Endothelial cell (in vitro differentiated cells): ENCODE results near the gene AQP3. TPM values are rescaled to one million over a fixed set of nuclear protein-coding genes. Genes with fewer than 3 reads are reported as not detected.

ENCODE experiments used
- DNase-seq: peaks from one replicate; pipeline ENCODE4 v3.0.0; 2021; ENCODE audit warnings: low spot score
- H3K27ac Mint-ChIP-seq: one replicate; pipeline ENCODE4 v1.8.0; 2021; ENCODE audit warnings: mixed read lengths, inconsistent platforms; ENCODE audit not compliant: unreplicated experiment
- H3K27me3 Mint-ChIP-seq: one replicate; pipeline ENCODE4 v1.8.0; 2021; ENCODE audit warnings: mild to moderate bottlenecking, moderate library complexity, mixed read lengths, inconsistent platforms; ENCODE audit not compliant: unreplicated experiment
- H3K36me3 Mint-ChIP-seq: one replicate; pipeline ENCODE4 v1.8.0; 2021; ENCODE audit warnings: mild to moderate bottlenecking, low read depth, mixed read lengths, inconsistent platforms; ENCODE audit not compliant: unreplicated experiment
- H3K4me1 Mint-ChIP-seq: one replicate; pipeline ENCODE4 v1.8.0; 2021; ENCODE audit warnings: mild to moderate bottlenecking, mixed read lengths, inconsistent platforms; ENCODE audit not compliant: unreplicated experiment
- H3K4me3 Mint-ChIP-seq: one replicate; pipeline ENCODE4 v1.8.0; 2021; ENCODE audit warnings: mild to moderate bottlenecking, mixed read lengths, inconsistent platforms; ENCODE audit not compliant: unreplicated experiment
- H3K9me3 Mint-ChIP-seq: one replicate; pipeline ENCODE4 v1.8.0; 2021; ENCODE audit warnings: mixed read lengths, inconsistent platforms; ENCODE audit not compliant: unreplicated experiment
- total RNA-seq: library from RNA; stranded (reverse); fragmentation: NEBNext Ultra II Directional; extraction: Animal tissue kit (Norgen Biotek cat#: 25700); gene quantifications from one replicate; pipeline ENCODE4 v1.2.1, GENCODE V29; 2021; ENCODE audit not compliant: unreplicated experiment
- TF ChIP-seq, protein P1 (sequence below): fragments of 200-600 bp; sonication (generic); IDR thresholded peaks from one replicate; pipeline ENCODE4 v1.5.0; 2021; ENCODE audit warnings: antibody characterized with exemption; ENCODE audit not compliant: unreplicated experiment

The AQP3 gene
- total RNA-seq, 1 donor from 2014 or later: 6.0 TPM

DNA sequence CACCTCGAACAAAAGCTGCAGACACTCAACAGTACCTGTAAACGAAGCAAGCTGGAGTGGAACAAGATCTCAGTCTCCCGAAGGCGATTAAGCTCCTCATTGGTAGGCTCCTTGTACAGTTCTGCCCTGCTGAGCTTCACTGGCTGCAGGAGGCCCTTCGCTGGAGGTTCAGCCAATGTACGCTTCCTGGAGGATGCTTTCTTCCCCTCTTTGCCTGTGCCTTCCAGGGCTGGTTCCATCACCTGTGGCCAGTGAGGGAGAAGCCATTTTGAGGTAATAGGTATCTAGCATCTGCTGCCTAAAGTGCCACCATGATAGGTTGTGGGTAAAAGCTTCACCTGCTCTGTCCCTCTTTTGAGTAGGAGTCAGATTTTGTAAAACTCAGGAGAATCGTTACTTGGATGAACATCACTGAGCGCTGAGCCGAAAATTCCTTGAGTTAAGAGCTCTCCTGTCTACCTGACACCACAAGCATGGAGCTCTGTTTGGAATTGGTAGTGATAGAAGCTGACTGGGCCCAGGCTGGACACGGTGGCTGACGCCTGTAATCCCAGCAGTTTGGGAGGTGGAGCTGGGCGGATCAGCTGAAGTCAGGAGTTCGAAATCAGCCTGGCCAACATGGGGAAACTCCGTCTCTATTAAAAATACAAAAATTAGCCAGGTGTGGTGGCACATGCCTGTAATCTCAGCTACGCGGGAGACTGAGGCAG is 24.9 kb upstream of the AQP3 start:
- Mint-ChIP-seq H3K4me3 (peak overlapping the region; percentile 59), H3K9me3 (no peaks in the 10 kb centered on the region), H3K27ac (no peak overlapping the region), H3K27me3 (peaks cover 11% of the 10 kb centered on the region), H3K36me3 (peaks cover 31% of the 10 kb centered on the region), H3K4me1 (peaks cover 13% of the 10 kb centered on the region)
- TF ChIP-seq, protein P1, sequence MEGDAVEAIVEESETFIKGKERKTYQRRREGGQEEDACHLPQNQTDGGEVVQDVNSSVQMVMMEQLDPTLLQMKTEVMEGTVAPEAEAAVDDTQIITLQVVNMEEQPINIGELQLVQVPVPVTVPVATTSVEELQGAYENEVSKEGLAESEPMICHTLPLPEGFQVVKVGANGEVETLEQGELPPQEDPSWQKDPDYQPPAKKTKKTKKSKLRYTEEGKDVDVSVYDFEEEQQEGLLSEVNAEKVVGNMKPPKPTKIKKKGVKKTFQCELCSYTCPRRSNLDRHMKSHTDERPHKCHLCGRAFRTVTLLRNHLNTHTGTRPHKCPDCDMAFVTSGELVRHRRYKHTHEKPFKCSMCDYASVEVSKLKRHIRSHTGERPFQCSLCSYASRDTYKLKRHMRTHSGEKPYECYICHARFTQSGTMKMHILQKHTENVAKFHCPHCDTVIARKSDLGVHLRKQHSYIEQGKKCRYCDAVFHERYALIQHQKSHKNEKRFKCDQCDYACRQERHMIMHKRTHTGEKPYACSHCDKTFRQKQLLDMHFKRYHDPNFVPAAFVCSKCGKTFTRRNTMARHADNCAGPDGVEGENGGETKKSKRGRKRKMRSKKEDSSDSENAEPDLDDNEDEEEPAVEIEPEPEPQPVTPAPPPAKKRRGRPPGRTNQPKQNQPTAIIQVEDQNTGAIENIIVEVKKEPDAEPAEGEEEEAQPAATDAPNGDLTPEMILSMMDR: no peak
- DNase-seq: no peak

DNA sequence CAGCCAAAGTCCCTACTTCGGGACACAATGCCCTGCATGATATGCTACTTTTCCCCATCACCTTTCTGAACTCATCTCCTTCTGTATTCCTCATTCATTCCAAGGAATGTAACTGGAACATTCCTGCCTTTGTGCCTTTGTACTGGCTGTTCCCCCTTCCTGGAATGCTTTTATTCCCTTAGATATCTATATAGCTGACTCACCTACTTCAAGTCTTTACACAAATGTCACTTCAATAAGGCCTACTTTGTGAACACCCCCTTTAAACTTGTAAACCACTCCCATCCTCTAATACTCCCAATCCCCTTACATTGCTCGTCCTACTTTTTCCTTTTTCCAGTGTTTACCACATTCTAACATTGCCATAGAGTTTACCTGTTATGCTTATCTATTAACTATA is 24.0 kb upstream of the AQP3 start:
- Mint-ChIP-seq H3K27ac (no peak overlapping the region), H3K4me3 (peak overlapping the region; percentile 52), H3K27me3 (peaks cover 9% of the 10 kb centered on the region), H3K9me3 (no peaks in the 10 kb centered on the region), H3K36me3 (peaks cover 32% of the 10 kb centered on the region), H3K4me1 (peaks cover 13% of the 10 kb centered on the region)
- no peak for DNase-seq
- TF ChIP-seq, protein P1: no peak

GRCh38 chr9:33469891-33470290 is 22.5 kb upstream of the AQP3 start:
- Mint-ChIP-seq H3K27me3 (peaks cover 11% of the 10 kb centered on the region), H3K27ac (no peak overlapping the region), H3K4me1 (peaks cover 13% of the 10 kb centered on the region), H3K36me3 (peaks cover 40% of the 10 kb centered on the region), H3K4me3 (no peak overlapping the region), H3K9me3 (no peaks in the 10 kb centered on the region)
- no peak for DNase-seq
- TF ChIP-seq, protein P1: no peak

- H3K4me3 Mint-ChIP-seq: no peak overlapping the region
- TF ChIP-seq, protein P1: no peak
- no peak for DNase-seq
- H3K27me3 Mint-ChIP-seq: peaks cover 8% of the 10 kb centered on the region
- no peaks in the 10 kb centered on the region for H3K9me3 Mint-ChIP-seq
- H3K4me1 Mint-ChIP-seq: peaks cover 11% of the 10 kb centered on the region
- no peak overlapping the region for H3K27ac Mint-ChIP-seq
- H3K36me3 Mint-ChIP-seq: peaks cover 47% of the 10 kb centered on the region
These were observed 21.6 kb upstream of the AQP3 start for GRCh38 chr9:33468797-33469621.
